K562 (cell line): ENCODE measurements around the gene PKD1. TPM values are rescaled to one million over a fixed set of nuclear protein-coding genes. Genes with fewer than 3 reads are reported as not detected.
A peak's percentile ranks its signal among the peaks of the same experiment; 100 is the strongest.
"Not testable (repeated sequence)": the region's sequence is repeated elsewhere in the genome, so short reads cannot be mapped to it uniquely, and the experiment has no call there.

ENCODE experiments used
- ATAC-seq: fragments of 200-7000 bp; cut with Tn5 transposase; 3 replicates; pipeline ENCODE4 v1.9.1; 2020; ENCODE audit warnings: moderate library complexity
- BruUV-seq: library from RNA; stranded (reverse); fragments of 400-500 nt; replicated peaks from 2 replicates; lab custom pipeline; 2021; lab: Mats Ljungman, UMichigan
- CTCF ChIA-PET: fragments of 300-600 bp; formaldehyde crosslinking; extraction: SDS; loops from one replicate; lab custom pipeline; 2021; ENCODE audit warnings: low intra/inter-chr PET ratio; lab: Yijun Ruan, JAX
- POLR2A ChIA-PET: fragments of 300-600, 350-650 bp; sonication (Branson Sonifier 250); formaldehyde crosslinking; extraction: SDS; loops from one replicate; lab custom pipeline; 2021; ENCODE audit warnings: antibody characterized with exemption, inconsistent platforms; lab: Yijun Ruan, JAX
- DNase-seq, 4 experiments: peaks; one replicate each; pipeline versions ENCODE4 v3.0.0 to v3.0.0-alpha.2; 2011 to 2018; ENCODE audit warnings: low spot score in 3 of 4, mixed read lengths in 3 of 4; ENCODE audit errors: extremely low read depth in 1 of 4
- FAIRE-seq: peaks from 2 replicates; lab custom pipeline; 2011; peaks lifted over from hg19 to GRCh38; lab: Jason Lieb, UNC
- H2AFZ ChIP-seq: 2 replicates; pipeline ENCODE4 v1.6.0; 2011; ENCODE audit warnings: low read depth, low read length, control low read depth, inconsistent platforms
- H3K27ac ChIP-seq: fragments of 200-600 bp; 3 replicates; pipeline ENCODE4 v1.8.0; 2011; ENCODE audit warnings: low read depth, mild to moderate bottlenecking, control low read depth, inconsistent platforms, low read length, moderate library complexity, mixed read lengths; ENCODE audit errors: extremely low read depth
- H3K27me3 ChIP-seq, 2 experiments: fragments of 300-600 bp in 1 of 2; 2 replicates in 1 of 2; 3 replicates in 1 of 2; pipeline versions ENCODE4 v1.6.0 to v1.8.0; 2011; ENCODE audit warnings: inconsistent platforms in 2 of 2, low read length in 2 of 2, mild to moderate bottlenecking in 1 of 2, mixed read lengths in 1 of 2, moderate library complexity in 1 of 2; ENCODE audit not compliant: control insufficient read depth in 2 of 2, insufficient read depth in 2 of 2
- H3K36me3 ChIP-seq: fragments of 300-600 bp; 3 replicates; pipeline ENCODE4 v1.8.0; 2011; ENCODE audit warnings: mild to moderate bottlenecking, low read length, inconsistent platforms; ENCODE audit not compliant: control insufficient read depth, insufficient read depth
- H3K4me1 ChIP-seq, 2 experiments: fragments of 200-600 bp in 1 of 2; replicated peaks in 1 of 2; 2 replicates in 1 of 2; 3 replicates in 1 of 2; pipeline versions ENCODE4 v1.5.1 to v1.8.0; 2011; ENCODE audit warnings: inconsistent platforms in 2 of 2, low read length in 2 of 2, mild to moderate bottlenecking in 1 of 2, mixed read lengths in 1 of 2, moderate library complexity in 1 of 2; ENCODE audit not compliant: control insufficient read depth in 2 of 2, insufficient read depth in 2 of 2
- H3K4me2 ChIP-seq: 2 replicates; pipeline ENCODE4 v1.6.1; 2011; ENCODE audit warnings: low read length, control low read depth, inconsistent platforms, mixed read lengths; ENCODE audit not compliant: insufficient read depth
- H3K4me3 ChIP-seq: fragments of 200-600 bp; sonication (generic), shearing (Covaris generic); 2 replicates; pipeline ENCODE4 v1.5.1; 2016; ENCODE audit warnings: control low read depth, inconsistent platforms
- H3K79me2 ChIP-seq: fragments of 200-600 bp; 3 replicates; pipeline ENCODE4 v1.8.0; 2011; ENCODE audit warnings: low read length, inconsistent platforms; ENCODE audit not compliant: control insufficient read depth, insufficient read depth
- H3K9ac ChIP-seq, 2 experiments: 2 replicates each; pipeline versions ENCODE4 v1.6.0 to v1.6.1; 2011; ENCODE audit warnings: low read depth in 2 of 2, low read length in 2 of 2, control low read depth in 1 of 2, inconsistent platforms in 1 of 2, mild to moderate bottlenecking in 1 of 2, mixed read lengths in 1 of 2; ENCODE audit not compliant: insufficient read depth in 1 of 2
- H3K9me1 ChIP-seq: one replicate; pipeline ENCODE4 v1.6.0; 2011; ENCODE audit warnings: inconsistent platforms, mild to moderate bottlenecking, low read length, moderate library complexity; ENCODE audit not compliant: control insufficient read depth, insufficient read depth
- H3K9me3 ChIP-seq: replicated peaks from 2 replicates; pipeline ENCODE4 v1.5.1; 2011; ENCODE audit warnings: low read depth, low read length, inconsistent platforms; ENCODE audit not compliant: control insufficient read depth, insufficient read depth
- H4K20me1 ChIP-seq: replicated peaks from 2 replicates; pipeline ENCODE4 v1.6.1; 2011; ENCODE audit warnings: low read length, inconsistent platforms, mixed read lengths; ENCODE audit not compliant: control insufficient read depth, insufficient read depth
- ZBTB33 ChIP-seq: sonication (generic); formaldehyde crosslinking; IDR thresholded peaks from 2 replicates; pipeline ENCODE4 v1.8.1; 2023; ENCODE audit warnings: mild to moderate bottlenecking, missing genetic modification reagents
- ZNF511 ChIP-seq: sonication (generic); formaldehyde crosslinking; IDR thresholded peaks from 2 replicates; pipeline ENCODE4 v1.8.0; 2022; ENCODE audit warnings: mild to moderate bottlenecking, missing genetic modification reagents
- WGBS: fragments of 100-300 bp; shearing (Covaris generic); methylation state at CpG from one replicate; pipeline ENCODE4 v1.1.6; 2016; ENCODE audit warnings: low coverage, mixed read lengths; ENCODE audit not compliant: insufficient coverage; ENCODE audit errors: missing lambda C conversion rate; 5-methylcytosine and 5-hydroxymethylcytosine counted together
- in situ Hi-C: fragments of 300-500 bp; cut with MboI; formaldehyde crosslinking; loops from 4 replicates; pipeline ENCODE4 v1.15.0; 2018; ENCODE audit warnings: inconsistent platforms, mixed read lengths
- intact Hi-C: fragments of 100-400 bp; cut with micrococcal nuclease; formaldehyde crosslinking; loops from 2 replicates; pipeline ENCODE4 v1.14.2; 2022
- polyA plus RNA-seq, 8 experiments: library from polyadenylated mRNA; depleted of rRNA in 4 of 8; stranded (reverse) in 5 of 8; unstranded in 3 of 8; fragments of >200 nt; fragmentation: Nextera tagmentation in 2 of 8; fragmentation: Illumina TruSeq in 1 of 8; extraction: Ambion mirVana in 2 of 8; extraction: Trizol in 1 of 8; gene quantifications; 2 replicates each; pipeline versions ENCODE4 v1.2.1 to v1.2.3, GENCODE V29; 2011 to 2014; ENCODE audit warnings: inconsistent platforms in 1 of 8, missing spikeins in 1 of 8
- total RNA-seq, 7 experiments: library from RNA; depleted of rRNA in 6 of 7; stranded (reverse); fragments of >200 nt in 6 of 7; fragmentation: Illumina TruSeq in 2 of 7; extraction: Trizol in 2 of 7; gene quantifications; 2 replicates each; pipeline versions ENCODE4 v1.2.1 to v1.2.3, GENCODE V29; 2011 to 2021; ENCODE audit warnings: low replicate concordance in 1 of 7

The PKD1 gene
- total and polyA plus RNA-seq, 9 of the 15 experiments (the other 6 are each of a cell fraction or from before 2014, with no cell fraction given), result 0.23 to 93.5 (median 12.6) TPM

- H3K4me3 ChIP-seq, result not testable (repeated sequence)
These were observed 12.6 kb downstream of the PKD1 start for GRCh38 chr16:2122934-2123683.

GRCh38 chr16:2122429-2122828 is 13.3 kb downstream of the PKD1 start:
- H2AFZ ChIP-seq, result no peak overlapping the region
- H3K27ac ChIP-seq, result no peak overlapping the region
- no TSS peak for BruUV-seq
- no peaks in the 10 kb centered on the region for H3K9me3 ChIP-seq
- no peaks in the 10 kb centered on the region for H3K27me3 ChIP-seq
- POLR2A ChIA-PET, result no interaction called here
- H3K4me2 ChIP-seq, result no peak overlapping the region
- H4K20me1 ChIP-seq, result peaks cover 3% of the 10 kb centered on the region; the same call in 1 of the 2 replicates
- peak; percentile 39; the same call in 1 of the 2 replicates for TF ChIP-seq ZBTB33 (CRISPR knock-in tag)
- TF ChIP-seq ZNF511 (CRISPR knock-in tag), result no peak
- ATAC-seq (no peak; the same call in 2 of the 3 replicates), DNase-seq (no peak), FAIRE-seq (no peak)
- no peaks in the 10 kb centered on the region for H3K36me3 ChIP-seq
- in situ Hi-C loops, result no loop called here
- no peaks in the 10 kb centered on the region for H3K9me1 ChIP-seq
- intact Hi-C loops, result no loop called here
- H3K4me3 ChIP-seq, result no peak overlapping the region
- 82% methylated on average over 9 of the region's 17 CpGs for WGBS
- H3K9ac ChIP-seq, result peak overlapping the region in 1 of 2 experiments; percentile 26; a peak in 1 of 4 replicates
- H3K79me2 ChIP-seq, result peaks cover 13% of the 10 kb centered on the region
- peaks cover 0 to 47% of the 10 kb centered on the region in 2 experiments; a peak in 2 of 5 replicates for H3K4me1 ChIP-seq
- CTCF ChIA-PET, result no interaction called here

More at GRCh38 chr16:2122934-2123683, 12.6 kb downstream of the PKD1 start:
- Histone ChIP-seq H3K79me2 (peaks cover 15% of the 10 kb centered on the region), H3K4me1 (peaks cover 0 to 49% of the 10 kb centered on the region in 2 experiments; a peak in 3 of 5 replicates)
- H3K27ac ChIP-seq, H3K9me3 ChIP-seq, FAIRE-seq, H3K9me1 ChIP-seq, in situ Hi-C loops, H4K20me1 ChIP-seq, H2AFZ ChIP-seq, DNase-seq, intact Hi-C loops, POLR2A ChIA-PET, H3K36me3 ChIP-seq, H3K9ac ChIP-seq, H3K4me2 ChIP-seq, ATAC-seq, BruUV-seq, CTCF ChIA-PET, H3K27me3 ChIP-seq: not testable (repeated sequence)
- WGBS, result 89% methylated on average over 3 of the region's 26 CpGs
